IPS DF 6.9 (cell line): ENCODE data around the gene TNRC18.

Experiments used
- DNase-seq: peaks from one replicate; pipeline ENCODE4 v3.0.0-alpha.2; 2013; ENCODE audit warnings: low read depth, low spot score
- H3K27ac ChIP-seq: one replicate; pipeline ENCODE4 v1.5.1; 2013; ENCODE audit warnings: low read length, control low read depth
- H3K27me3 ChIP-seq: 2 replicates; pipeline ENCODE4 v1.6.1; 2013; ENCODE audit warnings: mild to moderate bottlenecking, low read length; ENCODE audit not compliant: control insufficient read depth, insufficient read depth
- H3K36me3 ChIP-seq: 2 replicates; pipeline ENCODE4 v1.6.1; 2013; ENCODE audit warnings: low read length; ENCODE audit not compliant: control insufficient read depth, insufficient read depth
- H3K4me1 ChIP-seq: 2 replicates; pipeline ENCODE4 v1.6.1; 2013; ENCODE audit warnings: low read length; ENCODE audit not compliant: control insufficient read depth, insufficient read depth
- H3K4me3 ChIP-seq: 2 replicates; pipeline ENCODE4 v1.5.1; 2013; ENCODE audit warnings: mild to moderate bottlenecking, low read length
- H3K9me3 ChIP-seq: 2 replicates; pipeline ENCODE4 v1.6.1; 2013; ENCODE audit warnings: low read length, inconsistent platforms; ENCODE audit not compliant: control insufficient read depth, insufficient read depth
- WGBS: extraction: QIAGEN DNeasy Blood & Tissue Kit; methylation state at CpG from one replicate; pipeline ENCODE4 v1.1.7; 2013; ENCODE audit warnings: mixed read lengths, missing lambda C conversion rate; ENCODE audit not compliant: insufficient read length, insufficient coverage; 5-methylcytosine and 5-hydroxymethylcytosine counted together

Gene TNRC18

GRCh38 chr7:5428478-5429252, 5.0 kb upstream of the TNRC18 start:
- WGBS: no CpG with 5 or more reads among the region's 46 CpGs
- peak overlapping the region; percentile 72; the same call in 1 of the 2 replicates for H3K4me3 ChIP-seq
- H3K4me1 ChIP-seq: peaks cover 7% of the 10 kb centered on the region
- H3K27ac ChIP-seq: no peak overlapping the region
- H3K9me3 ChIP-seq: no peaks in the 10 kb centered on the region
- H3K27me3 ChIP-seq: peaks cover 27% of the 10 kb centered on the region
- H3K36me3 ChIP-seq: no peaks in the 10 kb centered on the region
- DNase-seq: no peak

DNA sequence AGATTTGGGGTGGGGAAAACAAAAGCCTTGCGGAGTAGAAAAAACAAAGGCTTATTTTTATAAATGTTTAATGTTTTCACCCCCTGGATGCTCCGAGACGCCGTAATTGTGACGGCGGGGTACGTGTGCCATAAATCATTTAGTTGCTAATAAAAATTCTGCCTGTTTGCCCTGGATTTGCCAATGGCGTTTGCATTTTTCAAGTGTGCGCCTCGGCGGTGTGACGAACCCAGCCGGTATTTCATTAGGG, 2.5 kb upstream of the TNRC18 start:
- Histone ChIP-seq H3K27ac (no peak overlapping the region), H3K4me3 (peak overlapping the region; percentile 72; the same call in 1 of the 2 replicates), H3K27me3 (peaks cover 43% of the 10 kb centered on the region), H3K4me1 (peaks cover 7% of the 10 kb centered on the region), H3K9me3 (no peaks in the 10 kb centered on the region), H3K36me3 (no peaks in the 10 kb centered on the region)
- DNase-seq: no peak
- no CpG with 5 or more reads among the region's 13 CpGs for WGBS

DNA sequence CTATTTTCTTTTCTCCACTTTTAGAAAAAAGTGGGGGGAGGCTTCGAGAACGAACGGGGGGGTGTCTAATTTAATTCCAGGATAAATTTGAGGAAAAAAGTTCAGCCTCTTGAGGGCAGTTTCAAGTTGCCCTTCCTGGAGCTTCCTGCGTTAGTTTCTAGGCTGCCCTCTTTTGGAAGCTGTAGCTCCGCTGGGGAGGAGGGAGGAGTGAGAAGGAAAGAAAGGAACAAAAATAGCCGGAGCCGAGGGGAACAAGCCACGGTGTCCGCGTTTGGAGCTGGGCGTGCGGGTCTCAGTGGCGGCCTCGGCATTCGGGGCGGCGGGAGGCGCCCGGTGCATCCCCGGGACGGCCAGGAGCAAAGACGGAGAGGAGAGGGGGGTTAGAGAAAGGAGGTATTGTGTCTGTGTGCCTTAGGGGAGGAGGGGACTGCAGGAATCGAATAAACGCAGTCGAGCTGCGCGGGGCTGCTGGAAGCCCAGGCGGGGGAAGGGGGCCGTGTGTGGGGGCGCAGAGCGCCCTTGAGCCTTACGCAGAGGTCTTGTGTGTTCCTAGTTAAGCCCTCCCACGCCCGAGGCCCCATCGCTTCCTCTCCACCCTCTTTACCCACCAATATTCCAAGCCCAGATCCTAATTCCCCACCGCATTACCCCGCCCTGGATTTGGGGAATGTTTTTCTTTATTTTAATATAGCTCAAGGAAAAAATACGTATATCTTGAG, 2.0 kb upstream of the TNRC18 start:
- H3K9me3 ChIP-seq: no peaks in the 10 kb centered on the region
- DNase-seq: no peak
- no peak overlapping the region for H3K27ac ChIP-seq
- no CpG with 5 or more reads among the region's 38 CpGs for WGBS
- H3K36me3 ChIP-seq: no peaks in the 10 kb centered on the region
- H3K27me3 ChIP-seq: peaks cover 46% of the 10 kb centered on the region
- H3K4me3 ChIP-seq: peak overlapping the region; percentile 47; the same call in 1 of the 2 replicates
- H3K4me1 ChIP-seq: peaks cover 9% of the 10 kb centered on the region

- no CpG with 5 or more reads among the region's 44 CpGs for WGBS
- Histone ChIP-seq H3K36me3 (no peaks in the 10 kb centered on the region), H3K9me3 (no peaks in the 10 kb centered on the region), H3K4me3 (peak overlapping the region; percentile 47; the same call in 1 of the 2 replicates), H3K27me3 (peaks cover 46% of the 10 kb centered on the region), H3K4me1 (peaks cover 6% of the 10 kb centered on the region), H3K27ac (no peak overlapping the region)
- DNase-seq: no peak
These were observed 1.3 kb upstream of the TNRC18 start for GRCh38 chr7:5424749-5425506.

DNA sequence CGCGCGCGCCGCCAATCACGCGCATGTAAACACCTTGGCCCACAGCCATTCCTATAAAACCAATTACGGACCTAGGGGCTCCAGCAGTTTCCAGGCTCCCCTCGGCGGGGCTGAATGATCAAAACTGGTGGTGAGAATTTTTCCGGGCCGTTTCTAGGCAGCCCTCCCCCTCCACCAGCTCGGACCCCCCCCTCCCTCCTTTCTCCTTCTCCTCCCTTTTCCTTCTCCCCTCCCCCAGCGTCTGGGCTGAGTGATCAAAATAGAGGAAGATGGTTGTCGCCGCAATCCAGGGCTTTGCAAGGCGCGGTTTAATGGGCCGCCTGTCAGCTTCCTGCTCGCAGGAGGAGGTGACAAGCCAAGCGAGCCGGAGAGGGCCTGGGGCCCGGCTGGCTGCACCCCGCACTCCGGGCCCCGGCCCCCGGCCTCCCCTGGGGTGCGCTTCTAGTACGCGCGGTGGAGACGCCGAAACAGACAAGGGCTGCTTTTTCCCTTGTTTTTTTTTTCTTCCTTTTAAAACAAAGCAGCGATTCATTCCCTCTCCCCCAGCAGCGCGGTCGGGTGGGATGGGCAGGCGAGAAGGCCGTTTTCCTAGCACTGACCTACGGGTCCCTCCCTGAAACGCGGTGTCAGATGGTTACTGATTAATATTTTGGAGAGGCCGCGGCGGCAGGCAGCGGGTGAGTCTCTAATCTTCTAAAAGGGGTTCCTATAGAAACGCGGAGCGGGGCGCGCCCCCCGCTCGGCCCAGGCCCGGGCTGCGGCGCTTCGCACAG, 528 bp upstream of the TNRC18 start:
- DNase-seq: no peak
- Histone ChIP-seq H3K27ac (no peak overlapping the region), H3K4me3 (peak overlapping the region; percentile 35; the same call in 1 of the 2 replicates), H3K27me3 (peaks cover 46% of the 10 kb centered on the region), H3K4me1 (peaks cover 5% of the 10 kb centered on the region), H3K9me3 (no peaks in the 10 kb centered on the region), H3K36me3 (no peaks in the 10 kb centered on the region)
- no CpG with 5 or more reads among the region's 57 CpGs for WGBS

DNA sequence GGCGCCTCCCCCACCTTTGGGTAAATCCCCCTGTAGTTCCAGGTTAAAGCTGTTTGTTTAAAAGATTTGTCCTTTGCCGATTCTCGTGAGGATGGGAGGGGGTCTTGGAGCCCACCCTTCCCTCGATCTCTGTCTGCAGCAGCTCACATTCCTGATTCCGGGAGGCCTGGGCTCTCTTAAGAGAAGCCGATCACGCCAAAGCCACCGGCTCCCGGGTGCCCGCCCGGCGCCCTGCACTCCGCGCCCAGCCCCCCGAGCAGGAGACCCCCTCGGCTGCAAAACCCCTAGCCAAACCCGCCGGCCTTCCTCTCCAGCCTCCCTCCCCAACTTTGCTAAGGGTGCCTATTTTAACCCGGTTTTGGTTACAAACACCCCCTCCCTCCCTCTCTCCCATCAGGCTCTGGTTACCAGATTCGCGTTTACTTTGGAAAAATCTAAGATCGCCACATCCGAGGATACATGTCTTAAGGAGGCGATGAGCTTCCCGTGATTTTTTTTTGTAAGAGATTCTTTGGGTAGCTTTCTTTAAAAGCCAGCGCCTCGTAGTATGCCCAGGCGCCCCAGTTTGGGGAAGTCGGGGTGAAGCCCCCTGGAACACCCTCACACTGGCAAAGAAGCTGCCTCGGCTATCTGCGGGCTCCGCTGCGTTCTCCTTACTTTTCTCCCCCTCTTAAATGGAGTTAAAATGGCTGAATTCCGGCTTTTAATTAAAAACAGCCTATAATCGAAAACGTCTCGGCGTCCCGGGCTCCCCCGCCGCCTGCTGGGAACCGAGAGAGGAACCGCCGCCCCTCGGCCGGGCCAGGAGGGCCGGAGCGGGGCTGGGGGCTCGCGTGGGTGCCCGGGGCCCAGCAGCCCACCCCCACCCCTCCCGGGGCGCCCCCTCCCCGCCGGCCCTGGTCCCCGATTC, 983 bp downstream of the TNRC18 start:
- no peaks in the 10 kb centered on the region for H3K36me3 ChIP-seq
- peak overlapping the region; percentile 38; the same call in 1 of the 2 replicates for H3K4me3 ChIP-seq
- H3K9me3 ChIP-seq: no peaks in the 10 kb centered on the region
- peaks cover 8% of the 10 kb centered on the region; the same call in 1 of the 2 replicates for H3K4me1 ChIP-seq
- no peak for DNase-seq
- H3K27ac ChIP-seq: no peak overlapping the region
- H3K27me3 ChIP-seq: peaks cover 50% of the 10 kb centered on the region
- no CpG with 5 or more reads among the region's 56 CpGs for WGBS

GRCh38 chr7:5421714-5422395, 1.8 kb downstream of the TNRC18 start:
- no CpG with 5 or more reads among the region's 42 CpGs for WGBS
- no peak for DNase-seq
- H3K27me3 ChIP-seq: peaks cover 51% of the 10 kb centered on the region
- H3K9me3 ChIP-seq: no peaks in the 10 kb centered on the region
- no peak overlapping the region; the same call in 1 of the 2 replicates for H3K4me3 ChIP-seq
- peaks cover 8% of the 10 kb centered on the region; the same call in 1 of the 2 replicates for H3K4me1 ChIP-seq
- H3K36me3 ChIP-seq: no peaks in the 10 kb centered on the region
- H3K27ac ChIP-seq: no peak overlapping the region

DNA sequence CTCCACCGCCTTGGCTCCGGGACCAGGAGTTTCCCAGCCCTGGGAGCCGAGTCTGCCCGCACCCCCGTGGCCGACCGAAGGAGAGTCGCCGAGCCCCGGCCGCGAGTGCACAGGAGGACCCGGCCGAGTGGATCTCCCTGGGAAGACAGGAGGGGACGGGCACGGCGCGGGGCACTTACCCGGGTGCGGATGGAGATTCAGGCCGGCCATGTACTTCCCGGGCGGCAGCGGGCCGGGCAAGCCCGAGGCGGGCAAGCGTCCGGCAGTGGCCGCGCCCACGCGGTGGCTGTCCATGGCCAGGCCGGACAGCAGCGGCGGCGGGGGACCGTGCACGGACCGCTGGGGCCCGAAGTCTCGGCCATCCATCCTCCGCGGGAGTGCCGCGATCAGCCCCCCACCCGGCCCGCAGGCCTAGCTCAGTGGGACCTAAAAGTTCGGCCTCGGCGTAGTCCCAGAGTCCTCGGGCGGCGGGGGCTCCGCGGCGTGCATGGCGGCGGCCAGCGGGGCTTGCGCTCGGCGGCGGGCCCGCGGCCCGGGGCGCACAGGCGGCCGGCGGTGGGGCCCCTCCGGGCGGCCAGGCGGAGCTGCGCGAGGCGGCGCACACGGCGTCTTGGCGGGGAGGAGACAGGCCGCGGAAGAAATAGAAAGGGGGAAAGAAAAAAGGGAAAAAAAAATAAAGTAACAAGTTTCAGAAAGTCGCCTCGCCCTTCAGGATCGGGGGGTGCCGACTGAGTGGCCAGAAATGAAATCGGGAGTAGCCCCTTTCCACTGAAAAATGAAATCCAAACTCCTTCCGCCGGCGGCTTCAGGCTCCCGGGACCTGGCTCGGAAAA, 2.5 kb downstream of the TNRC18 start:
- no peak overlapping the region for H3K27ac ChIP-seq
- H3K27me3 ChIP-seq: peaks cover 51% of the 10 kb centered on the region
- H3K9me3 ChIP-seq: no peaks in the 10 kb centered on the region

More for the DNA sequence above, 2.5 kb downstream of the TNRC18 start:
- H3K4me1 ChIP-seq: peaks cover 8% of the 10 kb centered on the region; the same call in 1 of the 2 replicates
- no peak overlapping the region; the same call in 1 of the 2 replicates for H3K4me3 ChIP-seq
- no peak for DNase-seq
- no peaks in the 10 kb centered on the region for H3K36me3 ChIP-seq
- WGBS: no CpG with 5 or more reads among the region's 93 CpGs
